Vagina (tissue), 2 donors: ENCODE data around the gene ADAM20.

Experiments
- POLR2AphosphoS5 ChIP-seq, 2 donors: sonication (generic); formaldehyde crosslinking; IDR thresholded peaks; one replicate each; pipeline ENCODE4 v1.9.0; 2017; ENCODE audit warnings: antibody characterized with exemption in 2 of 2, mild to moderate bottlenecking in 2 of 2, low read depth in 1 of 2; ENCODE audit not compliant: insufficient read depth in 1 of 2
- TF ChIP-seq, protein P1 (sequence below), 3 experiments: fragments of 450-650 bp in 2 of 3; fragments of 200-600 bp in 1 of 3; sonication (generic) in 1 of 3; IDR thresholded peaks; one replicate each; pipeline ENCODE4 v1.5.1; 2017 to 2019; ENCODE audit warnings: antibody characterized with exemption in 3 of 3, mild to moderate bottlenecking in 2 of 3, moderate library complexity in 2 of 3

DNA sequence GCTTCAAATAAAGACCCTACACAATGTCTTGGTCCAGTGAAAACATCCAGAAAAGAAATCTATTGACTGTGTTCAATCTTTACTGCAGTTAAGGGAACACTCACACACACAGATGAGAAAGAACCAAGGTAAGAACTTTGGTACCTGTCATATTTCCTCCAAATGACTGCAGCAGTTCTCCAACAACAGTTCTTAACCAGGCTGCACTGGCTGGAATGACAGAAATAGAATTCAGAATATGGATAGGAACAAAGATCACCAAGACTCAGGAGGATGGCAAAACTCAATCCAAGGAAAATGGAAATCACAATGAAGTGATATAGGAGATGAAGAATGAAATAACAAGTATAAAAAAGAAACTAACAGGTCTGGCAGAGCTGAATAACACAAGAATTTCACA is 36.6 kb downstream of the ADAM20 start:
- TF ChIP-seq, protein P1, sequence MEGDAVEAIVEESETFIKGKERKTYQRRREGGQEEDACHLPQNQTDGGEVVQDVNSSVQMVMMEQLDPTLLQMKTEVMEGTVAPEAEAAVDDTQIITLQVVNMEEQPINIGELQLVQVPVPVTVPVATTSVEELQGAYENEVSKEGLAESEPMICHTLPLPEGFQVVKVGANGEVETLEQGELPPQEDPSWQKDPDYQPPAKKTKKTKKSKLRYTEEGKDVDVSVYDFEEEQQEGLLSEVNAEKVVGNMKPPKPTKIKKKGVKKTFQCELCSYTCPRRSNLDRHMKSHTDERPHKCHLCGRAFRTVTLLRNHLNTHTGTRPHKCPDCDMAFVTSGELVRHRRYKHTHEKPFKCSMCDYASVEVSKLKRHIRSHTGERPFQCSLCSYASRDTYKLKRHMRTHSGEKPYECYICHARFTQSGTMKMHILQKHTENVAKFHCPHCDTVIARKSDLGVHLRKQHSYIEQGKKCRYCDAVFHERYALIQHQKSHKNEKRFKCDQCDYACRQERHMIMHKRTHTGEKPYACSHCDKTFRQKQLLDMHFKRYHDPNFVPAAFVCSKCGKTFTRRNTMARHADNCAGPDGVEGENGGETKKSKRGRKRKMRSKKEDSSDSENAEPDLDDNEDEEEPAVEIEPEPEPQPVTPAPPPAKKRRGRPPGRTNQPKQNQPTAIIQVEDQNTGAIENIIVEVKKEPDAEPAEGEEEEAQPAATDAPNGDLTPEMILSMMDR (IDR thresholded peaks at IDR 0.05): no peak
- TF ChIP-seq POLR2AphosphoS5 (IDR thresholded peaks at IDR 0.05; ENCODE audit: insufficient read depth in 1 of 2, low read depth in 1 of 2): no peak
